NCI-H774 (cell line): Measurements from ENCODE around the gene CFAP58.

ENCODE experiments used
- DNase-seq: peaks from one replicate; lab custom pipeline; 2025; lab: John Stamatoyannopoulos, UW

CFAP58 gene

DNA sequence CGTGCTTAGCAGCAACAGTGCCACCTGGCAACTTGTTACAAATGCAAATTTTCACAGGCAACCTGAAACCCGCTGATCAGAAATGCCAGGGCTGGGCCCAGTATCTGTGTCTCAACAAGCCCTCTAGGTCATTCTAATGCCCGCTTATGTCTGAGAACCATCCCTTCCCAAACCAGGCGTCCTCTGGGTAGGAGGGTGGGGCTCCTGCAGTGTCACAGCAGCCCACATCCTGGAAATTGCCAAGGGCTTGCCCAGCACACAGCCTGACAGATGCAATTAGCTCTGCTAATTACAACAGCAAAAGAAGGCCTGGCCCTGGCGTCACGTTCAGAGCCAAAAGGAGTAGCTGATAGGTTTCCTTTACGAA is 31.2 kb upstream of the CFAP58 start:
- no peak for DNase-seq

DNA sequence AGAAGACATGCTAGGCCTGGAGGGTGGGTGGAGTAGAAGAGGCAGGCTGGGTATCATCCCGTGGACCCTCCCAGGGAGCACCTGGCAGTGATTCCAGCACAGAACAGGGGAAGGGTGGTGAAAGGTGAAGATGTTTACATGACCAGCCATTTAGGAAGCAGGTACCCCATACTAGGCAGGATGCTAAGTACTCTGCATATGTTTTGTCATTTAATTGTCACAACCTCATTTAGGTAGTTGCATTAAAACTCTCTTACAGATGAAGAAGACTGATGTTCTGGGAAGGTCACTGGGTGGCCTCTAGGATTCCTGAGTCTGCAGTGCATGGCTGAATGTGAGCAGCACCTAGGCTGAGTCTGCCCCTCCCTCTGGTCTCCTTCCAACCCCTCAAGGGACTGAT is 30.5 kb upstream of the CFAP58 start:
- no peak for DNase-seq

DNA sequence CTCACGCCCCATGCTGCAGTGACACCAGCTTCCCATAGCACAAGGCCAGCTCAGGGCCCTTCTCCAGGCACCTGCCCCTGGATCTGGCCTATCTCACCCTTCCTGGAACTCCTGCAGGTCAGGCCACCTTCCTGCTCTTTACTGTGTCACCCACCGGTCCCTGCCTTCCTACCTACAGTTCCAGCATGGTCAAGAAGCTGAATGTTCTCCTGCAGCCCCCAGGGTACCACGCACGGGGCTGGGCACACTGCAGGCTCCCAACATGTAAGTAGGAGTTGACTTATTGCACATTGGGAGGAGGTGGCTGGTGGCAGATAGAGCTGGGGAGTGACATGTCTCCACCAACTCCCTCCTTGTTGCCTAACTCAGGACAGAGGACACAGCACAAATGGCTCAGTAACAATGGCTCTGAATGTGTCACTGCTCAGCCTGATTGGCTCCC is 29.9 kb upstream of the CFAP58 start:
- no peak for DNase-seq

DNA sequence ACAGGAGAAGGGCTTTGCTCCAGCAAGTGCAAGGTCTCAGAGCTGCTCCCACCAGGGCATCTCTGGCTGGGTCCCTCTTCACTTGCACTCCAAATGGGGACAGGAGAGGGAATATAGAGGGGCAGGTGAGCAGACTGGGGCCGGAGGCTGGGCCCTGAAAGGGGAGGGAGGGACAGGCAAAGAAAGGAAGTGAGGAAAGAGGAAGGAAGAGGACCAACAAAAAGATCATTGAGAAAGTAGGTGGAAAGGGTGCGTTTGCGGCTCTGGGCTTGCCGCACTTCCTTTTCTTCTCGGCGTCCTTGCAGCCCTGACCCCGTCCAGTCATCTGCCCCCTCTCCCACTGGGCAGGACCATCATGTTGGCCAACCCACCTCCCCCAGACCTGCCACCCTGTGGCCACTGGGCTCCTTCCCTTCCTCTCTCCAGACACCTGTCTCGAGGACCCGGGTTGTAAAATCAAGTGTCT is 29.4 kb upstream of the CFAP58 start:
- no peak for DNase-seq

DNA sequence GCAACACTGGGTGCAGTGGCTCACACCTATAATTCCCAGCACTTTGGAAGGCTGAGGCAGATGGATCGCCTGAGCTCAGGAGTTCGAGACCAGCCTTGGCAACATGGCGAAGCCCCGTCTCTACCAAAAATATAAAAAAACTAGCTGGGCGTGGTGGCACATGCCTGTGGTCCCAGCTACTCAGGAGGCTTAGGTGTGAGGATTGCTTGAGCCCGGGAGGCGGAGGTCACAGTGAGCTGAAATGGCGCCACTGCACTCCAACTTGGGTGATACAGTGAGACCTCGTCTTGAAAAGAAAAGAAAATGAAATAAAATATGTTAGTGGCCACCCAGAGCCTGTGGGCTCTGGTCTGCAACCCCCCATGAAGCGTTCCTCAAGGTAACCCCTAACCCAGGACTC is 28.7 kb upstream of the CFAP58 start:
- no peak for DNase-seq

DNA sequence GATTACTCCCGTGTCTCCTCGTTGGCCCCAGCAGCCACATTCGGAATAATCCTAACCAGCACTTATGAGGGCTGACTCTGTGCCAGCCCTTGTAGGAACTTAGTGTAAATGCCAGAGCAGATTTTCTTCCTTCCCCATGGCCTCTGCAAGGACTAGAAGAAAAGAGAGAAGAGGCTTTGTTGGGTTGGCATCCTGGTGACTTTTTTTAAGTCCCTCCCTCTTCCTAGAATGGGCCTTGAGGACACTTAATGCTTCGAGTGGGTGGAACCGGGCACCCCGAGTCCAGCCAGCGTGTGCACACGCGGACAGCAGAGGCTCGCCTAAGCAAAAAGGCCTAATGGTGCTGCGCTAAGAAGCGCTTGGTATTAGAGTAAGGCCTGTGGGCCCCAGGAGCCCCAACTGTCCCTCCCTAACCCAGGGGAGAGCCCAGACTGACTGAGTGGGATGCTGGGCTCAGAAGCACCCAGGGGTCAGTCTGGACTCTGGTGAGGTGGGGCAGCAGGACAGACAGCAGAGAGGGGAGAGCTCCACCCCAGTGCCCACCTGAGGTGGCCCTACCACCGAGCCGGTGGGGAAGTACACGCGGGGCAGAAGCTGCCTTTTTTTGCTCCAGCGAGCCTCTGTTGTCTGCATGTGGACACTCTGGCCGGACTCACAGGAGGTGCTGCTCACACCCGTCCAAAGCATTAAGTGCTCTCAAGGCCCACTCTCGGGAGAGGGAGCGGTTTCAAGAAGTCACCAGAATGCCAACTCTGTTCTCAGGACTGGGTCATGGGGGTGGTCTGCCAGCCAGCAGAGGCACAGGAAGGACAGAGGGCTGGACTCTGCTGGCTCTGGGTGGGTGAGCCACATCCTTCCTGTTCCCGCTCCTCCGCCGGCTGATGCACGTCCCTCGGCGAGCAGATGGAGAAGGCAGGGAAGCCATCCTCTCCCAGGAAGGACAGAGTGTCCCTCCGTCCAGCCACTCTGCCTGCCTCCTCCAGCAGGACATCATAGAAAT is 27.9 kb upstream of the CFAP58 start:
- no peak for DNase-seq

DNA sequence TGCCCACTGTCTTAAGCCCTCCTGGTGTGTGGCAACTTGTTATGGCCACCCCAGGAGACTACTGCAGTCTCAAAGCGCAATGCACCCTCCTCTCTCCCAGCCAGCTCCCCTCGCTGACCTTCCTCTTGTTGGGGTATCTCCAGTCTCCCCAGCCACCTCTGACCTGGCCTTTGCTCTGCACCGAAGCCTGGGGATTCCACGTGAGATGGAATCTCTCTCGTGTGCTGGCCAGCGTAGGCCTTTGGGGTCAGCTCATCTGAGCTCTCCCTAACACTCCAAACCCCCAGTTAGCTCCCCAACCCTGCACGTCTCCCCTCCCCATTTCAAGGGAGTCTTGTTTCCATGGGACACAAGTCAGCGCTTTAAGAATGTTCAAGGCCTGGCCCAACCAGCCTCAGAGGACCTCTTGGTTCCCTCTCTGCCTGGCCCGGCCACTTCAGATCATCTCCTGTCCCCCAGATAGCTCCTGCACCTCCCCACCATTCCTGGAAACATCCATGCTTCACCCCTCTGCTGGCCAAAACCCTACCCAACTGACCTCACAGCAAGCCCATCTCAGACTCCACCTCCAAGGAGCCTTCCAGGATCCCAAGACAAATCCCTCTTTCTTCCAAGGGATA is 26.5 kb upstream of the CFAP58 start:
- DNase-seq, result no peak

DNA sequence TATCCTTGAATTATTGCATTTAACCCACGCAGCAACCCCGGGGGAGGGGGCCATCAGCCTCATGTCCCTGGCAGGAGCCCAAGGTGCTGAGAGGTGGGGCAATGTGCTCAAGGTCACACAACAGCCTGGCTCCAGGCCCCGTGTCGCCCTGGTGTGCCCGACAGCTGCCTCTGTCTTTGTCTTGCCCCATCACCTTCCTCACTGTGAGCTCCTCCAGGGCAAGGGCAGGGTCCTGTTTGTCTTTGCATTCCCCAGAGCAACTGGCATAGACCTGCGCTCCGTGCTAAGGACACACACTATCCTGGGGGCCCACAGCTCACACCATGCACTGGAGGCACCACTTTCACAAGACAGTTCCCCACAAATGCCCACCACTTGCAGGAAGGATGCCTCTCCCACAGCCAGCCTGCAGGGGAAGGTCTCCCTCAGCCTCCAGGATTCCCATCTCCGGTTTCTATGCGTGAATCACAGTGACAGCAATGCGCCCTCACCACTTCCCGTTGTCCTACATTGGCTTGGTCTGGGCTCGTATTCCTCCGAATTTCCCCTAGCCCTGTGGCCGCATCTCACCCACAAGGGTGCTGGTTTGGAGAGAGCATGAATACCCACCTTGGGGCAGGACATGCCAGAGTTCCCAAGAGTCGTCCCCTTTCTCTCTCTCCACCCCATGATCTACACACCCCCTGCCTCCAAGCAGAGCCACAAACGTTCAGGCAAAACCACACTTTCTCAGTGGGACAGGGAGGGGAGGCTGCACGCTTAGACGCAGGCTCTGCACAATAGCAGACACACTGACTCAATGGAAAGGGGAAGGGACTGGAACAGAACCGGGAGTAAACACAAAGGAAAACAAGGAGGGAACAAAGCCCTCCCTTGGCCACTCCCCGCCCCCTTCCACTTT is 25.6 kb upstream of the CFAP58 start:
- no peak for DNase-seq

DNA sequence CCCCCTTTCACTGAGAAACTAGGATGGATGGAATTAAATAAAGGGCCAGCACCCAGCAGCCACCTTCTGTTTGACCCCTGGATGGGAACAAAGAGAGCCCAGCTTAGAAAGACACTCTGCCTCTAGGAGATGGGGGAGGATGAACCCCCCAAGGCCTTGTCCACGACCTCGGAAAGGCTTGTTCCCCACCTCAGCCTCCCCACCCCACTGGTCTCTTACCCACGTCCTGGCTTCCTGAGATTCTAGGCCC is 25.1 kb upstream of the CFAP58 start:
- DNase-seq, result no peak

DNA sequence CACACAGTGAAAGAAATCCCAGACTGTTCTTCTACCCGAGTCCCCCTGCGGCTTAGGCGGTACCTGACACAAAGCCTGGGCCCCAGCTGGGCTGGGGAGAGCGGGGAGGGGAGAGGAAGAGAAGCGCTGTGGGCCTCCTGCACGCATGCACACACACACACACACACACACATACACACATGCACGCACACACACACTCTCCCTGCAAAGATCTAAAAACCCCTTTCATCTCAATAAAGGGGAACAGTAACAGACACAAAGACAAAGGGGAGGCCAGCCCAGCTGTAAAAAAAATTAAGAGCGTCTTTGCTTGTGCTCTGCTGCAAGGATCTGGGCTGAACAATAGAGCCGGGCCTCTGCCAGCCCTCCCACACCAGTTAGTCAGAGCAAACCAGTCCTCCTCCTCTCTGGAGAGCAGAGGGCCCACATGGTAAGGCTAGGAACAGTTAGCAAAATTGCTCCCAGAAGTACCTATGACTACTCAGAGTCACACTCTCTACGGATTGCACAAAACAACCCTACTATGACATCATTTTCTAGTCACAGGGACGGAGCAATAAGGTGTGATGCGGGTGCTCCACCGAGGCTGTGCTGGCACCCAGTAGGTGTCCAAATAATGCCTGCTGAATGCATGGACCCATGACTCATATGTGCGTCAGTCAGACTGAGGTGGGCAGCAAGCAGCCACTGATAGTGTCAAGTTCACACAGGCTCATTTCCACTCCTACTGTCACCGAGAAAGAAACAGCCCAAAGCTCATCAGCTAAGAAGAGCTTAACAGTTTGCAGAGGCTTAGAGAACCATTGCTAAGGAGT is 24.5 kb upstream of the CFAP58 start:
- no peak for DNase-seq

DNA sequence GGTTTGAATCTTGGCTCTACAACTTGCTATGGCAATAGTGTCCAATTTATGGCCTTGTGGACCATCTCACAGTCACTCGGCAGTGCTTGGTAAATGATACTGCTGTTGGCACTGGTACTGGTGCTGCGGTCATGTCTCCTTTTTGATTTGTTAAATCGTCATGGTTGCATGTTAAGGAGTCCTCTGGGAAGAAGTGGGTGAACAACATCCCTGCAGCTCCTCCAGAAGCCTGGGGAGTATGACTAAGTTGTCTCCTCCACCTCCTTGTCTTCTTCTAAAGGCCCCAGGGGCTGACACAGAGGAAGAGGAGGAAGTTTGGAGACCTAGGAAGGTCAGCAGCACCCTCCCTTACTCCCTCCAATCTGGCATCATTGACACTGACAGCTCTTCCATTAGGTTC is 23.9 kb upstream of the CFAP58 start:
- no peak for DNase-seq

DNA sequence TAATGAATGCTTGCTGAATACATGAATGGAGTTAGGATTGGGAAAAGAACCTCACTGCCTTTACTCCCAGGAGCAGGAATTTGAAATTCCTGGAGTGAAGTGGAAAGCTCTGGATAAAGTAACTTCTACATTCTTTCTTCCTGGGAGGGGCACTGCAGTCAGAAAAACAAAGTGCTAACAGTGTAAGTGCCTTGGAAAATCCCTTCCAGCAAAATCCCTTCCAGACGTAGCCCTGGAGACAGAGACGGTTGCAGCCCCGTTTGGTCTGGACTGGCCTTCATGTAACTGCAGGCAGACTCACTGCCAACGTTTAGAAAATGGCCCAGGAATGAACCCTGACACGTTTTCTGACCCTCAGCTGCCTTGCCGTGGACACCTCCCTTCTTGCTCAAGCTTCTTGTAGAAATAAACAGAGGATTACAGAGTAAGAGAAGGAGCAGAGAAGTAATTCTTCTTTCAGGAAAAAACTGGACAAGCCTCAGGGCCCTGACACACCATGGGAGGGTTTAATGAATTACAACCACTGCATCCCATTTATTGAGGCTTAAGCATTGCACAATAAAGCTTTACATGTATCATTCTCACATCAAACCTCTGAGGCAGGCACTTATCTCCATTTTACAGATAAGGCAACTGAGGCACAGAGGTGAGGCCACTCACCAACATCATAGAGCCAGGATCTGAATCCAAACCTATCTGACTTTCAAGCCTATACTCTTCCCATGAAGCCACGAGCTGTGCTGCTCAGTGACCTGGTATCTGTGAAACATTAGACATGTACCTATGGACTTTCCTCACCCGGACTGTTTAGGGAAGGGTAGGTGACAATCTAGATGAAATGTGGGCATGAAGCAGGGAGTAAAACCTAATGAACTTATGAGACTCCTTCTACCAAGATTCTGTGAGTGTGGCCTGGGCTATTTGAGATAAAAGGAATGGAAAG is 23.2 kb upstream of the CFAP58 start:
- no peak for DNase-seq

DNA sequence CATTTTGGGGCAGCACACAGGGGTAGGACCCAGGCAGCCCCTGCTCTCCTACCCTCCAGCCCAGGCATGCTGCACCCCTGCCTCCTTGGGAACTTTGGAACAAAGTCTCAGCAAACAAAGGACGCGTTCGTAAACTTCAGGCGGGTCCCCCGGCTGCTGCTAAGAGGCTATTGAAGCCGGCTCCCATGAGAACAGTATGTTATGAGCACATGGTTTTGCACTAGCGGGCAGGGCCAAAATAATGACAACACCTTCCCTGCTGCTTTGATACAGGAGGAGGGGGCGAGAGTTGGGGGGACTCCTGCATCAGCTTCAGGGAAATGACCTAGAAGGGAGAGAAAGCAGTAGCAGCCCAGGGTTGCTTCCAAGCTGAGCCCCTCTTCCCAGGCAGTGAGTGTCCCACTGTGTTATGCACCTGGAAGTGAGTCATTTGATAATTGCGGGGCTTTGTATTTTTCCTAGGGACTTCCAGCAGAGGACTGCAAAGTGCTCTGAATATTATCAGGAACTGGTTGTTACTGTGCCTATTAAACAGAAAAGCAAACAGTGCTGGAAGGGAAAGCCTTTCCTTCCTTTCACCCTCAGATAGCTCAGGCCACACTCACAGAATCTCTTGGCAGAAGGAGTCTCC is 22.3 kb upstream of the CFAP58 start:
- peak; percentile 2 for DNase-seq

DNA sequence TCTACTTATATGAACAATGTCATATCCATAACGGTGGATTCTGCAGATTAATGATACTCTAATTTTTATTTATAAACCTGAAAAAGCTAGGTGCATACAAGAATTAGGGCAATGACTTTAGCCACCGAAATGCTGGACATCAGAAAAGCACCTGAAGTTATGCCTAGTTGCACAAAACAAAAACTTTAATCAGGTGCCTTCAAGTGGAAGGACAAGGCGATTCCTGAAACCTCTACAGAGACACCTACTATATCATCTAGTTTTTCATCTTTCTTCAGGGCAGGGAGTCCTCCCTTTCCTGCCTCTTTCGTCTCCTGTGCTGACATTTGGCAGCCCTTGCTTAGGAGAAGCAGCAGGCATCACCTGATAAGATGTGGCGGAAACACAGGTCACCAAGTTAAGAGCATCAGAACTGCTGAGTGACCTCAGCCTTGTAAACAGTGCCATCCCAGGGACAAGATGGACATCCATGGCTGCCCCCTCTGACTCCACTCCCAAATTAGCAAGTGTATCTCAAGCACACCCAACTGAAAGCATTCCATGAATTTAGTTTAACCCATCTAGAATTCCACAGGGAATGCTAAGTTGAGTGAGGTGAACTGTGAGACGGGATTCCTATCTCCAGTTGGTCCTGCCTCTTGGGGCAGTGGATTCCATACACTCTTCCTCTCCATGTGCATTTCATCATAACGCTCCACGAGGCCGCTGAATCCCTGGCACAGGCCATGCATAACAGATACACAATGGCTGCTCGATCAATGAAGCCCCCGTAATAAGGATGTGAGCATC is 21.2 kb upstream of the CFAP58 start:
- no peak for DNase-seq

DNA sequence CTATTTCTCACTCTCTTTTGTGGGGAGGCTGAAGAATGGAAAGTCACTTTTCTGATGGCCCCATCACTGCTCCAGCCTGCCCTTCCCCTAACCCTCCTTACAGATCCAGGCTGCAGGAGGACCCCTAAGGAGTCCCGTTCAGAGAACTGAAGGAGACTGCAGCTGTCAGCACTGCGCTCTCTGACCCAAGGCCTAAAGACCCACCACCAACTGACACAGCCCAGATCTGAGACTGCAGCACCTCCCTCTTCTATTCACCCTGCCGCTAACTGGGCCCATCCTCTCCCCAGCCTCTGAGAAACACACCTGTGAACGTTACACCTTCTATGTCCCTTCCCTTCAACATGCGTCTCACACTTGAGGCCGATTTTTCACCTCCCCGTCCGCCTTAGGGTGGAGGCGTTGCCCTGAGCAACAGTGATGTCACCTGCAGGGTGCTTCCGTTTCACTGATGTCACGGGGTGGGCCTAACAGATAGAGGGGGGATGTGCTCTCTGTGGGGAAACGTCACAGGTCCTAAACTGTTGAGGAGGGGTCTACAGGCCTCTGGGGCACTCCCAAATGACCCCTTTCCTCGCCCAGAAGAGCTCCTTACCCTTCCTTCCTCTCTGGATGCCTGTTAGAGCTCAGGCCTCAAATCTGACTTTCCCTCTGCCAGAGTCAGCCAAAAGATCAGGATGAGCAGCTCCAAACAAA is 20.5 kb upstream of the CFAP58 start:
- no peak for DNase-seq

DNA sequence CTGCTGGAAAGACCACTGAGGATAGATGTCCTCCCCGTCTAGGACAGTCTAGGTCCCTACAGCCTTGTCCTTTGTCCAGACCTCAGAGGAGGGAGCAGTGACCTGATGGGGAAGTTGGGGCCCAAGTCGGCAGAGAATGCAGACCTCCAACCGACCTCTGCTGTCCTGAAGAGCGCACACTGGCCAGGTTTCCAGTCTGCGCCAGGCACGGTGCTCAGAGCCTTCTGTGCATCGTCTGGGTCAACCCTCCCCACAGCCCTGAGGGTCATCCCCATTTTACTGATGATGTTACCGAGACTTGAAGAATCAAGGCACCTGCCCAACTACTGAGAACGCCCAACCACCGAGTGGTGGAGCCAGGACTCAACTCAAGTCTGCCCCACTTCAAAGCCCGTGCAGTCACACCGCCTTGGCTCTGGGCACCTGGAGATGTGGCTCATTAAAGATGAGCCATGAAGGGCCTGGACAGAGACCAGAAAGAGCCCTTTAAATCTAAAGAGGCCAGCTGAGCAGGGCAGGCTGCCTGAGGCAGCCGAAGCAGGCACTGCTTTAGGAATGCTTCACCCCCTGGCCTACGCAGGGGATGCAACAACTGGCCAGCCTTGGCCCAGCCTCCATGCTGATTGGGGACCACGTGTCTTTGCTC is 19.8 kb upstream of the CFAP58 start:
- no peak for DNase-seq

DNA sequence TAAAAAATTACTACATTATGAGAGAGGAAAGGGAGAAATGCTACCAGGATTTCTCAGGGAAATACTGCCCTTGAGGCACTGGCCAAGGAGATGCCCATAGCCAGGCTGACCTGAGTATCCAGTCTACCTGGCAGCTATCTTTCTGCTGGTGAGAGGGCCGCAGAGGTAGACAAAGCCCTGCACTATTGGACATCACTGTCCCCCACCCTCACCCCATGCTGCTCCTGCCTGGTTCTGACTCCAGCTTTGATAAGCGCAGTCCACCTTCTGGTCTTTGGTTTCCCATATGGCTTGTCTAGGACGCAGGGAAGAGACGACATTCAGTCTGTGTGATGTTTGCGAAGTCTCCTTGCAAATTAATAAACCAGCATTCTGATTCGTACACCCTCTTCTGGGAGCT is 19.1 kb upstream of the CFAP58 start:
- DNase-seq, result no peak

DNA sequence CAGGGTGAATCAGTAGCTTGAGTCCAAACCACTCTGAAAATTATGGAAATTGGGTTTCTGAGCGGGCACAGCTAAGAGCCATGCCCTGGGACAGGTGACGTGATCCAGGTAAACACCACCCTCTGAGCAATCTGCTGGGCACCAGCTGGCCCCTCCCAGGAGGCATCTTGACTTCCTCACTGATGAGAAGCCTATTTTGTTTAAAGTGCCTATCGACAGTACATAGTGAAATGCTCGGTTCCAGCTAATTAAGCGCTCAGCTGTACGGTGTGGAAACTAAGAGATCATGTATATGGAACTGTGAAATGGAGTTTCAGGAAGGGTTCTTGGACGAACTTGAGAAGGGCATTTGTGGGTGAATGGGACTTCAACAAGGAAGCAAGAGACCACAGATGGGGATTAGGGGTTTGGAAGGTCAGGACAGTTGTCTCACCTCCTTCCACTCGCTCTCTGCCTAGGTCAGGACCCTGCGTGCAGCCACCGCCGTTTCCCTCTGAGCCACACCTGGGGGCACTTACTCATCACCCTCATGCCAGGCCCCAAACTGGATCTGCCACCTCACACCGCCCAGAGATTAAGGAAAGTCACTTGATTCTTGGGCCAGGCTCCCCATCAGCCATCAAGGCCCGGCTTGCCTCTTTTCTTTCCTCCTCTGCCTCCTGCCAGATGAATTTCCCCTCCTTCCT is 18.5 kb upstream of the CFAP58 start:
- no peak for DNase-seq
